ENCODE data around the gene NNMT.

DNA sequence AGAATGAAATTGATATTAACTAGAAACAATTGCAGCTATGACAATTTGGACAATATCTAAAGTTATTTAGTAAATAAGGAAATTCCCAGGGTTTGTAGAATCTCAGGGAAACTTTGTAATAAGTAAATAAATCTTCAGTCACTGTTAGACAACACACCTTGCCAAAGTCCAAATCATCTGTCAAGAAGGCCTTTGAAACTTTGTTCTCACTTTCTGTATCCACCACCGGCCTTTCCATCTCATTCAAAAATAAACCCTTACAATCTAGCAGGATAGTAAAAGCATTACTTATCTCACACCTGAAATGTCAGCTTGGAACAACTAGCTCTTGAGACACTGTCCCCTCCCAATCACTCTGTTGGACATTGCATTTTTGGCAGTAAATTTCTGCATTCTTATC, 7.9 kb downstream of the NNMT start:
- no peak for TF ChIP-seq POLR2A (IDR thresholded peaks at IDR 0.05)
- TF ChIP-seq, protein P1, sequence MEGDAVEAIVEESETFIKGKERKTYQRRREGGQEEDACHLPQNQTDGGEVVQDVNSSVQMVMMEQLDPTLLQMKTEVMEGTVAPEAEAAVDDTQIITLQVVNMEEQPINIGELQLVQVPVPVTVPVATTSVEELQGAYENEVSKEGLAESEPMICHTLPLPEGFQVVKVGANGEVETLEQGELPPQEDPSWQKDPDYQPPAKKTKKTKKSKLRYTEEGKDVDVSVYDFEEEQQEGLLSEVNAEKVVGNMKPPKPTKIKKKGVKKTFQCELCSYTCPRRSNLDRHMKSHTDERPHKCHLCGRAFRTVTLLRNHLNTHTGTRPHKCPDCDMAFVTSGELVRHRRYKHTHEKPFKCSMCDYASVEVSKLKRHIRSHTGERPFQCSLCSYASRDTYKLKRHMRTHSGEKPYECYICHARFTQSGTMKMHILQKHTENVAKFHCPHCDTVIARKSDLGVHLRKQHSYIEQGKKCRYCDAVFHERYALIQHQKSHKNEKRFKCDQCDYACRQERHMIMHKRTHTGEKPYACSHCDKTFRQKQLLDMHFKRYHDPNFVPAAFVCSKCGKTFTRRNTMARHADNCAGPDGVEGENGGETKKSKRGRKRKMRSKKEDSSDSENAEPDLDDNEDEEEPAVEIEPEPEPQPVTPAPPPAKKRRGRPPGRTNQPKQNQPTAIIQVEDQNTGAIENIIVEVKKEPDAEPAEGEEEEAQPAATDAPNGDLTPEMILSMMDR (IDR thresholded peaks at IDR 0.05): no peak

All from prostate gland (tissue), 2 donors.